Activated T-helper 9 cell treated with anti-CD3 and anti-CD28 coated beads, Interleukin-2, amount 50 U/mL, for 16 hours (primary cell): ENCODE measurements around the gene GZF1.

ENCODE experiments used
- DNase-seq: peaks from one replicate; pipeline ENCODE4 v3.0.0-alpha.2; 2020; ENCODE audit warnings: low read depth

The GZF1 gene

DNA sequence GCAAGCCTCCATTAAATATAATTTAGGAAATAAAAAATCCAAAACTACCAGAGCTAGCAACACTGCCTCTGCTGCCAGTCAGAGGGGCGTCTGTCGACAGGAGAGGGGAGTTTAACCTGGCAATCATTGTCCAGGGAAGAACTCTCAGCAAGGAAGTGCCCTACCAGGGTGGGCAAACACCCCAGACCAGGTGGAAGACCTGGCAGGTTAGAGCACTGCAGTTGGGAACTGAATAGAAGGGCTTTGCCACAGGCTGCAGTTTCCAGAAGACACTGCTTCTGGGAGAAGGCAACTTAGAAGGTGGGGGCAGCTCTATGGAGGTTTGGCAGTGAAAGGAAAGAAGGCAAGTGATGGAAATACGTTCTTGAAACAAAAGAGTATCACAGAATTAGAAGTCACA, 47.8 kb downstream of the GZF1 start:
- no peak for DNase-seq

DNA sequence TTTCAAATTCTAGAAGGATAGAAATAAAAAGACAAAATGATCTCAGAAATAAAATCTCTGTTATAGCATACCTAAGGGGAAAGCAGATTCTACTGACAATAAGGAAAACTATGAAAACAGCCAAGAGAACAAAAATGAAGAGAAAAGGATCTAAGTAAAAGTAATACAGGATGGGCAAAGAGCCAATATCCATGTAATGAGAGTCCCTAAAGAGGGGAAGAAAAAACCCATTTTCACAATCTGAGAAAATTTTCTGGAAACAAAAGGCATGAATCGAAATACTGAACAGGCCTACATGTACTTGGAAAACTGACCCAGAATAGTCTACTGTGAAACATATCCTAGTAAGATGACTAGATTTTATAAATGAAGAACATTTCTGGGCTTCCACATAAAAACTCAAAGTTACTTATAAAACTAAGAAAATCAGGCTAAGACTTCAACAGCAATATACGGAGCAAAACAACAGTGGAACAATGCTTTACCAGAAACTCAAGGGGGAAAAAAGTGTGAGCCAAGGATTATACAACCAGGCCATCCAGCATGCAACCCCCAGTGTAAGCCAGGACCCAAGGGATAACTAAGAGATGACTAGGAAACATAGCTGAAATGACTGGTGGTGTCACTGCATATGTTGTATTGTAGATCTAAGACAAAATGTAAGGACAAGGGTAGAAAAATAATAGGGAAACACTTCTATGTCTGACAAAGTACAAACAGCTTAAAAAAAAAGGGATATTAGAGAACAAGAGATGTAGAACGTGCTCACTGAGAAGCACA, 49.1 kb downstream of the GZF1 start:
- DNase-seq = no peak

DNA sequence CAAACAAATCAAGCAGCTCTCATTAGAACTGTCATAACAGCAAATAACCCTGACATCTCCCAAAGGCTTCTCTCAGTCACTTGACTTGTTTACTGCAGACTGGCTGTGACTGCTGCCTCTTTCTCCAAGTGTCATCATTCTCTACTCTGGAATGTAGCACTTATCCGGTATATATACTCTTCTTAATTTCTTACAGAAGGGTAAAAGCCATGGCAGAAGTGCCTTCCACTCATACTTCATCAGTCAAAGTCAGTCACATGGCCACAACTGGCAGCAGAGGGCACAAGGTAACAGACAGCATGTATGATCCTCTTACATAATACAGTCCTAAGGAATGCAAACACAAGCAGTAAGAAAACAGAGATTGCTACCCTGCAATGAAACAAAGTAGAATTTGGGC, 50.0 kb downstream of the GZF1 start:
- no peak for DNase-seq

DNA sequence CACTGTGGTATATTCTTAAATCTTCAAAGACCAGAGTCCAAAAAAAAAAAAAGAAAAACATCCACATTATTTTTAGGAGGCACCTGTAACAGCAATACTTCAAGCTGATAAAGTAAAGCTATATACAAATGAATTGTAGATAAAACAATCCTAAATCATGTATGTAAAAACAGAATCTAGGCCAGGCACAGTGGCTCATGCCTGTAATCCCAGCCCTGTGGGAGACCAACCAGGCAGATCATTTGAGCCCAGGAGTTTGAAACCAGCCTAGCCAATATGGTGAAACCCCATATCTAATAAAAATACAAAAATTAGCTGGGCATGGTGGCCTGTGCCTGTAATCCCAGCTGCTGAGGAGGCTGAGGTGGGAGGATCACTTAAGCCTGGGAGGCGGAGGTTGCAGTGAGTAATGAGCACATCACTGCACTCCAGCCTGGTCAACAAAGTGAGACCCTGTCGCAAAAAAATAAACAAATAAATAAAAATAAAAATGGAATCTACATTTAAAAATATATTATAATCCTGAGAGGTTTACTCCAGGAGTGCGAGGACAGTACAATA, 52.0 kb downstream of the GZF1 start:
- DNase-seq = no peak

DNA sequence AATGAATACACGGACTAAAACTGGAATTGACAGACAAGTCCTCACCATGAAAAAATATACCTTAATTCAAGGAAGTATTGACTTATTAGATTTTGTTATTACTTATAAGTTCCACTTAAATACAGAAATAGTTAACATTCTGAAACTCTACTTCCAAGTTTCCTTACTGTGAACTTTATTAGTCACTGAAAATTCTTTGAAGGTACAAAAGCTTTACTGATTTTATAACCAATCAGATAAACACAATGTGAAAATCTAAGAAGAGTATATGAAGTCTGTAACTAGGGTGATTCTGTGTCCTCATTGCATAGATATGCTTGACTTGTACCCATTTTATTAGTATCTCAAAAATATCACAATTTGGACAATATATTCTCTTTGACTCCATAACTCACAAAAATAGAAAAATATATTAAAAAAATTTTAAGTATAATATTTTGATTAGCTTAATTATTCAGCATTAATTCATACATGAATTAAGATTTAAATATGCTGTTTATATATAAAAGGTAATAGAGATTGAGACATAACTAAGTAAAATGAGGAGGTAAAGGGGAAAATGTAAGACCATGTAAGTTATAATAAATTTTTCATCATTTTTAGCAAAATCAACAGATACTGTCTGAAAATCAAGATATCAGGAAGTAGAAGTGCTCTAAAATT, 52.7 kb downstream of the GZF1 start:
- DNase-seq = no peak

DNA sequence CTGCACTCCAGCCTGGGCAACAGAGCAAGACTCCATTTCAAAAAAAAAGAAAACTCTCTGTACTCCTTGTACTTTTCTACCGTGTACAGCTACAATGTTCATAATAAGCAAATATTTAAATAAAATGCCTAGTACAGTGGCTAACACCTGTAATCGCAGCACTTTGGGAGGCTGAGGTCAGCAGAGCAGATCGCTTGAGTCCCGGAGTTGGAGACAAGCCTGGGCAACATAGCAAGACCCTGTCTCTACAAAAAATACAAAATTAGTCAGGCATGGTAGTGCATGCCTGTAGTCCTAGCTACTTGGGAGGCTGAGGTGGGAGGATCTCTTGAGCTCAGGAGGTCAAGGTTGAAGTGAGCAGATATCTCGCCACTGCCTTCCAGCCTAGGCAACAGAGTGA, 53.6 kb downstream of the GZF1 start:
- no peak for DNase-seq

DNA sequence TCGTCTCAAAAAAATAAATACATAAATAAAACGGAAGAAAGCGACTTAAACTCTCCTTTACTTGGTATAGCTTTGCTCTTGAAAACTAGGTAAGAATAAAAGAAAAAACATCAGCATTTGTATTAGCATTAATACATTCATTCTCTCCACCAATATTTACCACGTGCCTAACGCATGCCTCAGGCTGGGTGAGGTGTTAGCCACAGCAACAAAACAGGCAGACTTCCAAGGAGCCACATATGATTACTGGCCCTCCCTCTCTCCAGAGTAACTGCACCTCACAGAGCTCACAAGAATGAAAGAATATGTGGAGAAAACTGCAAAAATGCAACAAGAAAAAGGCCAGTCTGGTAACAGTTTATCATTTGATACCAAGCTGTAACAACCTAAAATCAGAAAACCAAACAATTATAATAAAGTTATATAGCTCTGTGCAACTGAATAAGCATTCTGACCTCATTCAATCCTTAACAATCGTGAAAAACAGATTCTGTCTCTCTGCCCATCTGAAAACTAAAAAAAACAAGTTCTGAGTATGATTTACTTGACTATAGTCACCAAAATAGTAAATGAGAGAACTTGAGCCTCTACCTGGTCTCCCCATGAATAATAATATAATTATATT, 54.1 kb downstream of the GZF1 start:
- no peak for DNase-seq

DNA sequence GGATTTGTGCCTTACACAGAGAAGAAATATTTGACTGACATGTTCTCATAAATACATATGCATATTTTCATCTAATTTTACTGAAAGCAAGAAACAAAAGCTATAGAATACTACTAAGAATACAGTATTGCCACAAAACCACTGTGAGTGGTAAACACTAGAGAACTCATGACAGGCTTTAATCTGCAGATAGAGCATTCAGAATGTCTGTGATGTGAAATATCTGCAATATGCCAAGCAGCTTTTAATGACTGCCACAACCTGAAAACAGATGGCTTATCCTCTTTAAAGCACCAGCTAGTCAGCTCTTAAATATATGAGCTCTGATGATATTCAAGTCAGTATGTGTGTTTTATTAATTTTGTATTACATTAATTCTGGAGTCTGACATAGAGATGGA, 55.9 kb downstream of the GZF1 start:
- no peak for DNase-seq

DNA sequence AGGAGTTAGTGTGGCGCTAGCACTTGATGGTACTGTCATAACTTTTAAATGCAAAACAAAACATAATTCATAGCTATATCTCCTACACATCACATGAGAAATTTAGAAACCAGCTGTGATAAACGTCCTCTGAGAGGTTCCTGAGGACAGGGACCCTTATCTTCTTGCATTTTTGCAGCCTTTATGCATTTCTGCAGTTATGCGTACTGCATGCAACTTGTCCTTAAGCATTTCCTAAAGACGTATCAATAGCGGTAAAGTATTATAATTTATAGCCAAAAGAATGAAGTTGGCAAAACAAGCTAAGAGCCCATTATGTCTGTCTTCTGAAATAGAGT, 57.6 kb downstream of the GZF1 start:
- no peak for DNase-seq

DNA sequence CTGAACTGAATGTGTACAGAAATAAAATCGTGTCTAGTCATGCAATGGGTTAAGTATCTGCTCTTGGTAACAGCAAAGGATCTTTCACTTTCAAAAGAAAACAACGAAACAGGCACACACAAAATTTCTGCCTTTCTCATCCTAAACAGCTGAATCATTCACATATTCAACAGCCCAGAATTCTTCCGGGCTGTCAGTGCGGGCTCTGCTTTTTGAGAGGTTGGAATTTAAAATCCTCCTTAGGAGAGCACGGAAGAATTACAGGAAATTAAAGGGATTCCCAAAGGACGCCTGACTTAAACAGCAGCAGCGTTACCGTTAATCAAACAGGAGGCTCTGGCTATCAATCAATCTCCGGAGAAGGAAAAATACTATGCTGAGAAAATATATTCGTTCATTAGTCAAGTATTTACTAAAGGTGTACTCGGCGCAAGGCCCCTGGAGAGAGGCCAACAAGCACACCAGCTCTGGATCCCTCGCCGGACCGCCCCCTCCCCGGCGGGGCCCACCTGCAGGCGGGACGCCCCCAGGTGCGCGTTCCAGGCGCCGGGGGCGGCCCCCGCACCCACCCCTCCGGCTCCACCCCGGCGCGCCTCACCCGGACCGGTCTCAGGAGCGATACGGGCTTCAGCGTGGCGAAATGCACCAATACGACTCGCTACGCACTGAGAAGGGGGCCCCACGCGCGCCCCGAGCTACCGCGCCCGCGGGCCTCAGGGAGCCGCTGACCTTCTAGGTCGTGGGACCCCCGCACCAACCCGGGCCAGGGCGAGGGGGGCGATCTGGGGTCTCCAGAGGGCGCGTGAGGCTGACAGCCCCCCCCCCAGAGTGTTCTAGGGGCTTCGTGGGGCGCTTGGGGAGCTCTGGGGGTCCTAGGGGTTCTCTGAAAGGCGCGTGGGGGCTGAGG, 58.3 kb downstream of the GZF1 start:
- peak; percentile 45 for DNase-seq

DNA sequence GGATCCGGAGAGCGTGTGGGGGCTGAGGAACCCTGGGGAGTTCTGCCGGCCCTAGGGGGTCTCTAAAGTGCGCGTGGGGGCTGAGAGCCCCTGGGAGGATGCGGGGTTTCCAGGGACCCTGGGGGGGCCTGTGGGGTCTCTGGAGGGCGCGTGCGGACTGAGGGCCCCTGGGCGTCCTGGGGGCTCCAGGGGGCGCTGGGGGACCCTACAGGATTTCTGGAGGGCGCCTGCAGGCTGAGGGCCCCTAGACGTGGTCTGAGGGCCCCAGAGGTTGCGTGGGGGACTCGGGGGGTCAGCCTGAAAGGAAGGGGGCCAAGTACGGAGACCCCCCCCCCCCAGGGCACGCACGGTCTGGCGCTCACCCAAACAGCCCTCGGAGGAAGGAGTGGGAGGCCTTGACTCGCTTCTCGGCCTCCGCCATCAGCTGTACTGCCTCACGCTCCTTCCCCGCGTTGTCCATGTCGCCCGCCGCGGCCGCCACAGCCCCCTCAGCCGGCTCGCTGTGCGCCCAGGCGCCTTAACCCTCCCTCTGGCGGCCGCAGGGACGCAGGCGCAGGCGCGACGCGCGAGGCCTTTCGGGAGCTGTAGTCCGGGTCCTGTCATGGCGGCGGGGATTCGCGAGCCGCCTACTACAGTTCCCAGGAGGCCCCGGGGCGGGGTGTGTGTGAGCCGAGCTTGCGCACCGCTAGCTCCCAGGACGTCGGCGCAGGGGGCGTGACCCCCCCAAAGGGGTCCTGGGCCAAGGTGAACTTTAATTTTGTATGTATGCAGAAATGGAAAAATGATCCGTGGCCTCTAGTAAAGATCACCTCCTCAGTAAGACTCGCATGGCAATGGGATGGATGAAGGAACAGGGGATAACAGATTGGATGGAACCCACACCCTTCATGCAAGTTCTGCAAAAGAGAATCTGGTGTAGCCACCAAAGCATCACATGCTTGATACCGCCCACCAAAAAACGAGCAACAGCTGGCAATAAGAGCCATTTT, 59.3 kb downstream of the GZF1 start, which contains the start of gene NAPB:
Gene NAPB, minus strand, starts transcription at position 546 of the 989 bp plus-strand sequence. Its CDS starts 86 bp downstream, at position 460.
- DNase-seq = peak; percentile 90
